HG03066 (cell line): Measurements from ENCODE around the gene TLR9.
A peak's percentile ranks its signal among the peaks of the same experiment; 100 is the strongest.

Source experiments
- ATAC-seq: cut with Tn5 transposase; IDR thresholded peaks from one replicate; pipeline ENCODE4 v1.9.1; 2021; ENCODE audit warnings: low read depth; ENCODE audit not compliant: unreplicated experiment

Gene TLR9

DNA sequence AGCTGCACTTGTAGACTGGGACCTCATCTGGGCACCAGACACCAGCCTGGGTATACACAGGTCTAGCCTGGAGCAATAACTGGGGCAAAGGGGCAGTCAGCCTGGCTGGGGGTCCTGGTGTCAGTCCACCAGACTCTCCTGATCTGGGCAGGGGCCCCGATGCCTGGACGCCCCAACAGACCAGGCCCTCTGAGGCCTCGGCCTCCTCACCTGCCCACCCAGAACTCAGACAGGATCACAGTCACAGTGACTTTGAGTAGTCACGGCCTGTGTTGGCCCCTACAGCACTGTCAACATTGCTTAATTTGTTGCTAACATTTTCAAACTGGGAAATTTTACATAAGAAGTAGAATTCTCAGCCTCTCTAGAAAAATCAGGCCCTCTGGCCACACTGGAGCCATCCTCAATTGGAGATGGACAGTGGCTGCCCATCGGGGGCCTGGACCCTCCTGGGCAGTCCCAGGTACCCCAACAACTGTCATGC is 7.7 kb upstream of the TLR9 start:
- no peak for ATAC-seq

DNA sequence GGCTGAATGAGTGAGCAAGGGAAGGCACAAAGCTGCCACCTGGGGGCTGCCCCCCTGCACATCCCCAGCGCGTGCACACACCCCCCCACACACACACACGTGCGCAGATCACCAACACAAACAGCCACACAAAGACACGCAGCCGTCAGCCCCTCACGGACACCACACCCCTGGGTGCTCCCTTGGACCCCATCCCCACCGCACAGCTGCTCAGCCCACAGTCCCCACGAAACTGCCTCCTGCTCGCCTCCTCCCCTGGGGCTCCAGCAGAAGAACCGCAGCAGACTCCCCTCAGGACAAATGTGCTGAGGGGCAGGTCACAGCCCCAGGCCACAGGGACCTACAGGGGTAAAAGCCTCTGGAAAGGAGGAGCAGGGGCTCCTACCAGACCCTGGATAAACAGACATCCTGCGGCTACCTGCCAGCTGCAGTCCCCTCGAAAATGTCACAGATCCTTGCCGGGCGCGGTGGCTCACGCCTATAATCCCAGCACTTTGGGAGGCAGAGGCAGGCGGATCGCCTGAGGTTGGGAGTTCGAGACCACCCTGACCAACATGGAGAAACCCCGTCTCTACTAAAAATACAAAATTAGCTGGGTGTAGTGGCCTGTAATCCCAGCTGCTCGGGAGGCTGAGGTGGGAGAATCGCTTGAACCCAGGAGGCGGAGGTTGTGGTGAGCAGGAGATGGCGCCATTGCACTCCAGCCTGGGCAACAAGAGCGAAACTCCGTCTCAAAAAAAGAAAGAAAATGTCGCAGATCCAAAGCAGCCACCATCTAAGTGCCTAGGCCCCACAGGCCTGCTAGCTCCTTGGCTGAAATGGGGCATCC is 7.0 kb upstream of the TLR9 start:
- ATAC-seq: no peak

DNA sequence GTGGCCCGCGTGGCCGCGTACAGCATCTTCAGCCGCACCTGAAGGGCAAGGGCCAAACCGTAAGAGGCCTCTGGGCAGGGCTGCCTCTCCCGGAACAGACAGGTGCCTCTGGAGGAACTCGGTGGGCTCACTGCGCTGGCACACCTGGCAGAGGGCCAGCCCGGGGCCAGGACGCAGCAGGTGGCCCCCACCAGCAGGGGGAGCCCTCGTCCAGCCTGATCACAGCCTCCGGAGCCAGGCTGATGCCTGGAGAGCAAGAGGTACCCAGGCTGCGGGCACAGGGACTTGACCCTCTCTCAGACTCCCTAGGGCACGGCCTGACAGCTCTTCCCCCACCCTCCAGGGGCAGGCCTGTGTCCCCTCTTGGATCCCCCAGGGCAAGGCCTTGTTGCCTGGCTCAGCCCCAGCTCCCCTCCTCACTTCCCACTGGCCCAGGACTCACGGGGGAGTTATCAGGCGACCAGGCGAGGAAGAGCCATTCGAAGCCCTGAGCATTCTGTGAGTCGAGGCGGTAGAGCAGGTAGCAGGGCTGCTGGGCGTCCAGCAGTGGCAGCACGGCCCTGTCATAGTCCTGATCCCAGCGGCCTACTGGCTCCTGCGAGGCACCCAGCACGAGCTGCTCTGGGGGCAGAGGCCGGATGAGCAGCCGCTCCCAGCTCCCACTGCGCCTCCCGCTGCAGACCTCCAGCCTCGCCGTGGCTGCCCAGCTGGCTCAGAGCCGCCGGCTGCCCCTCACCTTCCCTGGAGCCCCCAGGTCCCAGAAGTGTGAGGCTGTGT is 6.2 kb upstream of the TLR9 start:
- peak; percentile 58 for ATAC-seq

DNA sequence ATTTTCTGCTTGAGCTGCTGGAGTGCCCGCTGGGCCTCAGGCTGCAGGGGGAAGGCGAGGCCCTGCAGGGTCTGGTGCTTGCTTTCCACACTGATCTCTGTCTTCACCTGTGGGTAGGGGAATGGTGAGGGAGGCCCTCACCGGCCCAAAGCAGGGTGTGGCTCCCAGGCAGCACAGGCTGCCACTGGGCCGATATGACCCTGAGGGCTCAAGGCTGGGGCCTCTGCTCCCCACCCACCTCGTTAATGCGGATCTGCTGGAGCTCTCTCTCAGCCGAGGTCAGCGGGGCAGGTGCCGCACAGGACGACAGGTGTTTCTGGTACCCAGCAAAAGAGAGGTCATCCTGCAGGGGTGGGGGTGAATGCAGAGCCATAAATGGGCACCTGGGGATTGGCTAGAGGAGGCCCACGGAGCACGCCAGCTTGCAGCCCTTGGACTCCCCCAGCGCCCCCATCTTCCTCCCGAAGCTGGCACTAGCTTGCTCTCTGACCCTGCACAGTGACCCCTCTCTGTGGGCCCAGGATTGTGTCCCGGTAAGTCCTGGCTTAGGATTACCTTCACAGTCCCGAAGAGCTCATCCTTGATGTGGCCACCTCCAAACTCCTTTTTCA is 5.5 kb upstream of the TLR9 start:
- ATAC-seq: no peak

DNA sequence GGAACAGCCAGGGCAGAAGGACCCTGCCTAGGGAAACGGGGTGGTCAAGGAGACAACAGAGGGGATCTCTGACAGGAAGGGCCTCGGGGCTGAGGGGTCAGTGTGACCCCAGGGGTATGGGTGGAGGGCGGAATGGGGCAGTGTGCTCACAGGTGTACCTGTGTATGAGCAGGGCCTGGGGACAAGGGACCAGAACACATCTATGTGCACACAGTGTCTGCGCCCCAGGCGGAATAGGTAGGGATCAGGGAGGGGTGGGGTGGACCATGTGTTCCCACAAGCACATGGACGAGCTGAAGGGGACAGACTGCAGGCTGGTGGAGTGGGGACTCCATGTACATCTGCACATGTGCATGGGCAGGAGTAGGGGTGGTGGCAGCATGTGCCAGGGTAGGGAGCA is 5.0 kb upstream of the TLR9 start:
- ATAC-seq: no peak

DNA sequence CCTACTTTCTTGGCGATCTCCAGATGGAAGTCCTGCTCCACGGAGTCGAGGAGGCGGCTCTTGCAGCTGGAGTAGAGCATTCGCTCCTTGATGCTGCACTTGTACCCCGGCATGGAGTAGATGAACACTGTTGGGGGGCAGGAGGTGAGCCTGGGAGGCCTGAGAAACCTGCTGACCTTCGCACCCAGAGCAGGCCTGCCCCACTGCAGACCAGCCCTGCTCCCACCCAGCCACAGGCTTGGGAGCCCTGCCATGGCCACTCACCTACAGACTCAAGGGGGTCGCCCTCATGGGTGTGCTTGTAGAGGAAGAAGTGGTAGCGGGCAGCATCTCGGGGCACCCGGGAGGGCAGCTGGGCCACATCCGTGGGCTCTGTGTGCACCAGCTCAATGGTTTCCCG is 4.2 kb upstream of the TLR9 start:
- no peak for ATAC-seq

DNA sequence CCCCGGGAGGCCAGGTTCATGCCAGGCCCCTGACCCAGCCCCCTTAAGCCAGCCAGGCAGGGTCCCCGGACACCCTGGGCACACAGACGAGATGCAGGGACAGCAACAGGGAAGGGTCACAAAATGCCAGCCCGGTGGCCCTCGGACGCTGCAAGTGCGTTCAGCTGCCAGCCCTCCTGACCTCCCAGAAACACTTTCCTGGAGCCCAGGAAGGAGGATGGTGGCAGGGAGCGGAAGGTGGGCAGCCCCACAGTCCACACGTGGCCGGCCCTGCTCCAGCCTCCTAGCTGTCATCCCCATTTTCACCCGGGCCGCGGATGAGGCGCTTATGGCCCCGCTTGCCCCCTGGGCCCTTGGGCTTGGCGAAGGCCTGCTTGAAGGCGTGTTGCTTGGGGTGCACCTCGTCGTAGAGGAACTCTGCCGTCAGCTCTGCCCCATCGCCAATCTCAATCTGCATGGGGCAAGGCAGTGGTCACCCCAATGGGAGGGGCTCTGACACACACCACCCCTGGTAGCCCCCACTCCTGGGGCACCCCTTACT is 3.4 kb upstream of the TLR9 start:
- no peak for ATAC-seq

DNA sequence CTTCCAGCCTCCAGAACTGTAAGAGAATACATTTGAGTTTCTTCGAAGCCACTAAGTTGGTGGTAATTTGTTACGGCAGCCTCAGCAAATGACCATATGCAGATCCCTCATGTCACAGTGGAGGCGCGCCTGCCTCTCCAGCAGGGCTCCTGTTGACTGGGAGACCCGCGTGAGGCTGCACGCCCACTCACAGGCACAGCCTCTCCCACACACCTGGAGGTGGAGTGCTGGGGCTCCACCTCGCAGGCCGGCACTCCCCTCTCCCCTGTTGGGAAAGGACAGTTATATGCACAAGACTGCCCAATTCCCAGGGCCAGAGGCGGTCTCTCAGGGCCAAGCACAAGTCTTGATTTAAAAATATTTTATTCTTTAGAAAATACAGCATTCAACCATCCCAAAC is 2.8 kb upstream of the TLR9 start:
- no peak for ATAC-seq

DNA sequence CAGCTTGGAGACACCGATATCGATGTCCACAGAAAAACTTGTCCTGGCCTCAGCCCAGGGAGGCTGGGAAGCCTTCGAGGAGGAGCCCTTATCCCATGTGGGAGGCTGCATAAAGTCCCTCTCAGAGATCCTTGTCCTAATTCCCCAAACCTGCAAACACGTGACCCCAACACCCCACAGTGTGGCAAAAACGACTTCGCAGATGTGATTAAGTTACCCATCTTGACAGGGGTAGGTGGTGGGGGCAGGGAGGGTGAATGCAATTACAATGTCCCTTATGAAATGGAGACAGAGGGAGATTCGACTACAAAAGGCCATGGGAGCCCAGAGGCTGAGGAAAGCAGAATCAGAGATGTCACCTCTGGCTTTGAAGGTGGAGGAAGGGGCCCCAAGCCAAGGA is 2.3 kb upstream of the TLR9 start:
- no peak for ATAC-seq

DNA sequence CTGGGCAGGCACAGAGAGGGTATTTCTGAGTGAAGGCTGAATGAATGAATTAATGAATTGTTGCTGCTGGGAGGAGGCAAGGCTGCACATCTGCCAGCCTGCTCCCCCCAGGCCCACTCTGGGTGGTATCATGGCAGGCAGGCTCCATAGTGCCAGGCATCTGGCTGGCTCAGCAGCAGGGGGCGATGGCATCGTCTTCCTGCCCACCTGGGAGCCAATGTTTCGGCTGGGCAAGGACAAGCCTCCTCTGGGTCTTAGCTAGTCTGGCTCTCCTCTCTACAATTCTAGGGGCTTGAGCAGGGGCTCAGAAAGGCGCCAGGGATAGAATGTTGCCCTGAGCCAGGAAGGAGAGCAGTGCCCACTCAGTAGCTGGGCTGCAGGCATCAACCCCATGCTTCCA is 1.7 kb upstream of the TLR9 start:
- ATAC-seq: no peak

DNA sequence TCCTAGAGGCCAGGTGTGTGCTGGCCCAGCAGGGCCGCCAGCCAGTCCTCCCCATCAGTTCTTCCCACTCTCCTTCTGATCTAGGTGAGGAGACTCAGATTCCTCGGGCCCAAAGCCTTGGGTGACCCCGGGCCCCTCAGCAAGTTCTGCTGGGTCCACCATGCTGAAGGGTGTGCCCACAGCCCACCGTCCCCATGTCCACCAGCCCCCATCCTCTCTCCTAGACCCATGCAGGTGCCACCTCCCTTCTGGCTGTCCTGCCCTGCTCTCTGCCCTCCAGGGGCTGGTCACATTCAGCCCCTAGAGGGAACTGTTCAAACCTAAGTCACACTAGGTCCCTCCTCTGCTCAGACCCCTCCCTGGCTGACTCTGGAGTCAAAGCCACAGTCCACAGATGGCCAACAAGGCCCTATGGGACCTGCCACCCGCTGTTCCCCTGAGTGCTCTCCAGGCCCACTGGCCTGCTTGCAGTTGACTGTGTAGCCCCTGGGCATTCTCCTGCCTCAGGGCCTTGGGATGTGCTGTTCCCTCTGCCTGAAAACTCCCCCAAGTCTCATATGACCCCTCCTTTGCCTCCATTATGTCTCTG is 878 bp upstream of the TLR9 start:
- no peak for ATAC-seq

DNA sequence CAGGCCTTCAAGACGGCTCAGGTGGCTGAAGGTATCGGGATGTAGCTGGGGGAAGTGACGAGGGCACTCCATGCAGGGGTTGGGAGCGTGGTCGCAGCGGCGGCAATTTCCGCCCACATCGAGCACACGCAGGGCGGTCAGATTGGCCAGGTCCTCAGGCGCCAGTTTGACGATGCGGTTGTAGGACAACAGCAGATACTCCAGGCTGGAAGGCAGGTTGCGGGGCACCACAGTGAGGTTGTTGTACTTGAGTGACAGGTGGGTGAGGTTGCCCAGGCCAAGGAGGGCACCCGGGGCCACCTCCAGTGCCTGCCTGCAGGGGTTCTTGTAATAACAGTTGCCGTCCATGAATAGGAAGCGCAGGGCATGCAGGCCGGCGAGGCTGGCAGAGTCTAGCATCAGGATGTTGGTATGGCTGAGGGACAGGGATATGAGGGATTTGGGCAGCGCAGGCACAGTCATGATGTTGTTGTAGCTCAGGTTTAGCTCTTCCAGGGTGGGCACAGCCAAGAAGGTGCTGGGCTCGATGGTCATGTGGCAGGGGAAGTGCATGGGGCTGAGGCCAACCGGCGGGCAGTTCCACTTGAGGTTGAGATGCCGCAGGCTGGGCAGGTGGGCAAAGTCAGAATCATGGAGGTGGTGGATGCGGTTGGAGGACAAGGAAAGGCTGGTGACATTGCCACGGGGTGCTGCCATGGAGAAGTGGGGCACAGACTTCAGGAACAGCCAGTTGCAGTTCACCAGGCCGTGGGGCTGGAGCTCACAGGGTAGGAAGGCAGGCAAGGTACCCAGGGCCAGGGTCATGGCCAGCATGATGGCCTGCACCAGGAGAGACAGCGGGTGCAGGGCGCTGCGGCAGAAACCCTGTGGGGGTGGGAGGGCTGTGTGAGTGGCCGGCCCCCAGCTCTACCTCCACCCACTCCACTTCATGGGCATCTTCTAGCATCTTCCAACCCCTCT is 1.7 kb downstream of the TLR9 start:
- ATAC-seq: no peak

DNA sequence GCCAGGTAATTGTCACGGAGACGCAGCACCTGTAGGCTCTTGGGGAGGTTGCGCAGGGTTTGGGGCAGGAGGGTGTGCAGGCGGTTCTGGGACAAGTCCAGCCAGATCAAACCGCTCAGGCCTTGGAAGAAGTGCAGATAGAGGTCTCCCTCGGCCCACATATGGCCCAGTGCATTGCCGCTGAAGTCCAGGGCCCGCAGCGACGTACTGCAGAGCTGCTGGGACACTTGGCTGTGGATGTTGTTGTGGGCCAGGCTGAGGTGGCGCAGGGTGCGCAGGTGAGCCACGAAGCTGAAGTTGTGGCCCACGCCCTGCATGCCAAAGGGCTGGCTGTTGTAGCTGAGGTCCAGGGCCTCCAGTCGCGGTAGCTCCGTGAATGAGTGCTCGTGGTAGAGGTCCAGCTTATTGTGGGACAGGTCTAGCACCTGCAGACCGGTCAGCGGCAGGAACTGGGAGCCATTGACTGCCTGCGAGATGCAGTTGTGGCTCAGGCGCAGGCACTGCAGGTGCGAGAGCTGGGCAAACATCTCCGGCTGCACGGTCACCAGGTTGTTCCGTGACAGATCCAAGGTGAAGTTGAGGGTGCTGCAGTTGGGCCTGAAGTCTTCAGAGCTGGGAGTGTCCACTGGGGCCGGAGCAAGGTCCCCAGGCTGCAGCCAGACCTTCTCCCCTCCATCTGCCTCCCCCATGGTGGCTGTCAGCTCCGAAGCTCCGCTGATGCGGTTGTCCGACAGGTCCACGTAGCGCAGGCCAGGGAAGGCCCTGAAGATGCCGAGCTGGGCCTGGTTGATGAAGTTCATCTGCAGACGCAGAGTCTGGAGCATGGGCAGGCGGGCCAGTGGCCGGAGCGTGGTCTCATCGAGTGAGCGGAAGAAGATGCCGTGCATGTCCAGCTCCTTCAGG is 2.9 kb downstream of the TLR9 start:
- ATAC-seq: no peak

DNA sequence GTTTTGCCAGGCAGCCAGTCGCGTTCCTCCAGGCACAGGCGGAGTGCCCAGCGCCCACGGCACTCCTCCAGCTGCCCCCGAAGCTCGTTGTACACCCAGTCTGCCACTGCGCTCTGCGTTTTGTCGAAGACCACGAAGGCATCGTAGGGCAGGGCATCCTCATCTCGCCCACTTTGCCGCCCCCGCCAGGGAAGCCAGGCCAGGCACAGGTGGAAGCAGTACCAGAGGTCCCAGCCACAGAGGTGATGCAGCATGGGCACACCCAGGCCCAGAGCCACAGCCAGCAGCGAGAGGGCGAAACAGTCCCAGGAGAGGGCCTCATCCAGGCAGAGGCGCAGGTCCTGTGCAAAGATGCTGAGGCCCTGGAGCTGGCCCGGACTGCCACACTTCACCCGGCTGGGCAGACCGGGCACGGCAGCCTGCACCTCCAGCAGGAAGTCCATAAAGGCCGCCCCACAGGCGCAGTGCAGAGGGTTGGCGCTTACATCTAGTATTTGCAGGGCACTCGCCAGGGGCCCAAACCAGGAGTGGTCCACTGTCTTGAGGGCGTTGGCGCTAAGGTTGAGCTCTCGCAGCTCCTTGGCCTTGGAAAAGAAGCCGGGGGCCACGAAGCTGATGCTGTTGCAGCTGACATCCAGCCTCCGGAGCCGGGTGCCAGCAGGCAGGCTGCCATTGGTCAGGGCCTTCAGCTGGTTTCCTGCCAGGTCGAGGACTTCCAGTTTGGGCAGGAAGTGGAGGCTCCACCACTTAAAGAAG is 3.7 kb downstream of the TLR9 start:
- no peak for ATAC-seq

DNA sequence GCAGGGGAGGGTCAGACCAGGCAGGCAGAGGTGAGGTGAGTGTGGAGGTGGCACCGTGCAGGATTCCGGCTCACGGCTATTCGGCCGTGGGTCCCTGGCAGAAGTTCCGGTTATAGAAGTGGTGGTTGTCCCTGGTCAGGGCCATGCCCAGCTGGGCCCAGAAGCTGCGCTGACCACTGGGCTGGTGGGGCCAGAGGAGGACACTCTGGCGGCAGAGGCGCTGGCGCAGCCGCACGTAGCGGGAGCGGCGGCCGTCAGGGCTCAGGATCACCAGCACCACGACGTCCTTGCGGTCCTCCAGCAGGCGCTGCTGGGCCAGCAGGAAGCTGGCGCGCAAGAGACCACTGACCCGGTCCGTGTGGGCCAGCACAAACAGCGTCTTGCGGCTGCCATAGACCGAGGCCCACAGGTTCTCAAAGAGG is 4.3 kb downstream of the TLR9 start:
- no peak for ATAC-seq

DNA sequence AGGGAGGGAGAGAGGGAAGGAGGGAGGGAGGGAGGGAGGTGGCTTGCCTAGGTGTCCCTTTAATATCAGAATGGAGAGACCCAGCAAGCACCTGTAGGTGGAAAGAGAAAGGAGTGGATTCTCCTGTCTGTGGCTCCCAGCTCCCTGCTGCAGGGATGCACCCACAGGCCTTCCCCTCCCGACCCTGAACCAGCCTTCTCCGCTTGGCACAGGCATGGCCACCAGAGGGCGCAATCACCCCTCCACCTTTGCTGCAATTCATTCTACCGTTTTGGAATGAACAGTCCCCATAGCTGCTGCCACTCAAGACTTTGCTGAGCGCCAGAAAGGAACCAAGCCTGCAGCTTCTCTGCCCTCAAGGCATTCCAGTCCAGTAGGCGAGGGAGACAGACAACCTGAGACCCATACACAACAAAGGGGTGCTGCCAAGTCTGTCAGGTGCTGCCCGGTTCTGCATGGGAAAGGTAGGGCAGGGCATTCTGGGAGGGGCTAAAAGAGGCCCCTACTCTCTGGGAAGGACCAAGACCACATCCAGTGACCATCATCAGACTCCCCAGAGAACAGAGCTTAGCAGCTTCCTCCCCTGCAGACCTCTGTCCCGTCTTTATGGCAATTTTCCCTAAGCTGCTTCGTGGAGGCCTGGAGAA is 4.9 kb downstream of the TLR9 start:
- ATAC-seq: peak; percentile 55

DNA sequence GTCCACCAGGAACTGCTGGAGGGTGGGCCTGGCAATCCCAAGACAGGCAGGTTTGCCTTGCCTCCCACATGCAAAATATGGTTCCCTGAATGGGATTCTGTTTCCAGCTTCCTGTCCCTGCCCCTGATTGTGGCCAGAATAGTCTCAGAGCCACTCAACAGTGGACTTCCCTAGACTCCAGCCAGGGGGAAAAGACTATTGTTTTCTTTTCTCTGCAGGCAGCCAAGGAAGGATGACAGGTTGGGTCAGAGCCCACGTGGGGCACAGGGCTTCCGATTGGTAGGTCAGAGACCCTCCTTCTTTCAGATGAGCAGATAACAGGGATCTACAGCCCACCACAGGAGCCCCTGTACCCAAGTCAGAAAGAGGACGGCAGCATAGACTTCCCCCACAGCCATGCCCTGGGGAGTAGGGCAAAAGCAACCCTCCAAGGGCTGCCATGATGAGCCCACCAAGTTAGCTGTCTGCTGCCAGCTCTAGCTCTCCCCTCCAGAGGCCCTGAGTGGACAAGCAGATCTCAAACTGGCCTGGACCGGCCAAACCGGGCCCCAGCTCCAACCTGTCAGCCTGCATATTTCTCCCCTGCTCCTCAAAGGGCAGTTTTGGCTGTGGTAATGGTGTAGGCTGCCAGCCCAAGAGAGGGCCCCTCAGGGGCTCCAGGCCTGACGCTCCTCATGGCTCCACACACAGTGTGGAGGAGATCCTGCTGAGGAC is 6.4 kb downstream of the TLR9 start:
- no peak for ATAC-seq
